Kidney (tissue), 14 donors: ENCODE measurements around the gene C6orf89. TPM values are rescaled to one million over a fixed set of nuclear protein-coding genes. Genes with fewer than 3 reads are reported as not detected.
A peak's percentile ranks its signal among the peaks of the same experiment; 100 is the strongest.

Experiments used
- DNase-seq, 5 donors: peaks; one replicate each; pipeline ENCODE4 v3.0.0-alpha.2; 2013 to 2020
- FAIRE-seq: peaks from 2 replicates; lab custom pipeline; 2012; peaks lifted over from hg19 to GRCh38; lab: Jason Lieb, UNC
- H3K27ac ChIP-seq, 2 donors: one replicate each; pipeline ENCODE4 v1.7.0; 2013; ENCODE audit warnings: low read depth in 2 of 2, low read length in 2 of 2, inconsistent platforms in 1 of 2
- H3K27me3 ChIP-seq: one replicate; pipeline ENCODE4 v1.7.1; 2013; ENCODE audit warnings: low read length, inconsistent platforms; ENCODE audit not compliant: control insufficient read depth, insufficient read depth
- H3K36me3 ChIP-seq, 3 donors: one replicate each; pipeline versions ENCODE4 v1.7.0 to v1.7.1; 2013; ENCODE audit warnings: low read length in 3 of 3, control low read depth in 1 of 3, inconsistent platforms in 1 of 3; ENCODE audit not compliant: insufficient read depth in 3 of 3, control insufficient read depth in 2 of 3
- H3K4me1 ChIP-seq, 3 donors: one replicate each; pipeline versions ENCODE4 v1.7.0 to v1.7.1; 2013; ENCODE audit warnings: low read length in 3 of 3, inconsistent platforms in 1 of 3, low read depth in 1 of 3; ENCODE audit not compliant: control insufficient read depth in 2 of 3, insufficient read depth in 2 of 3
- H3K4me3 ChIP-seq, 3 donors: one replicate each; pipeline versions ENCODE4 v1.7.0 to v1.8.1; 2013; ENCODE audit warnings: low read length in 3 of 3, control low read depth in 1 of 3, inconsistent platforms in 1 of 3
- H3K9ac ChIP-seq, 3 donors: one replicate each; pipeline versions ENCODE4 v1.7.0 to v1.7.1; 2013; ENCODE audit warnings: low read length in 3 of 3, control low read depth in 1 of 3, inconsistent platforms in 1 of 3
- H3K9me3 ChIP-seq, 3 donors: one replicate each; pipeline versions ENCODE4 v1.7.0 to v1.7.1; 2013; ENCODE audit warnings: low read length in 3 of 3, control low read depth in 1 of 3, inconsistent platforms in 1 of 3; ENCODE audit not compliant: control insufficient read depth in 2 of 3, insufficient read depth in 1 of 3
- intact Hi-C: fragments of 100-400 bp; cut with DNase I; formaldehyde crosslinking; loops from one replicate; pipeline ENCODE4 v1.11.1; 2022
- polyA plus RNA-seq: library from polyadenylated mRNA; stranded (reverse); fragments of 350-450 nt; fragmentation: Illumina TruSeq; extraction: RNeasy Lipid Tissue Mini Kit (QIAGEN cat#74804); gene quantifications from one replicate; pipeline ENCODE4 v1.2.3, GENCODE V29; 2014; ENCODE audit warnings: low read depth, low replicate concordance; ENCODE audit not compliant: insufficient read depth
- total RNA-seq: library from RNA; stranded (reverse); fragmentation: NEBNext Ultra II Directional; extraction: Animal tissue kit (Norgen Biotek cat#: 25700); gene quantifications from one replicate; pipeline ENCODE4 v1.2.1, GENCODE V29; 2021
- TF ChIP-seq, protein P1 (sequence below): IDR thresholded peaks from 3 replicates; pipeline ENCODE4 v1.5.1; 2012; ENCODE audit warnings: mild to moderate bottlenecking, moderate library complexity, borderline replicate concordance; ENCODE audit not compliant: insufficient read depth; ENCODE audit errors: extremely low read depth
- donor health status: control.
- donor health status: control.
- donor health status: control.
- donor health status: control.
- donor health status: control.
- donor health status: DM: yes; HTN: yes; CAD: no.
- donor health status: Normal renal cell carcinoma (clear cell type).

Gene C6orf89
- total and polyA plus RNA-seq, 2 donors from 2014 or later = 25.7 to 72.4 TPM

DNA sequence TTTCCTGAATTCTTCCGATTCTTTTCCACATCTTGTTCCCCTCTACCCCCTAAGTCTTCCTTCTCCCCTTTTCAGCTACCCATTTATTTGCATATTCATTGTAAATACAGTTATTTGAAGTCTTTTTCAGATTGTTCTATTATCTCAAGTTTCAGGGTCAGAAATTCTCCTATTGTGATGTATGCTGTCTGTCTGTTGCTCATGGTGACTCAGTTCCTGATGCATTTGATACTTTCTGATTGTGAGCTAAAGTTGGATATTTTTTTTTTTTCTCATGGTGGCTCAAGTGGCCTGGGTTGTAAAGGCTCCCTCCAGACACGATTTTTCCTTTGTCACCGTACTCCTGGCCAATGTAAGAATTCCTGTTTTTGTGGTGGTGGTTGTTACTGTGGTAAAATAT is 63.9 kb downstream of the C6orf89 start:
- FAIRE-seq (no peak), DNase-seq (no peak)
- H3K9ac ChIP-seq = no peak overlapping the region
- H3K27ac ChIP-seq = no peak overlapping the region
- H3K9me3 ChIP-seq = no peaks in the 10 kb centered on the region
- TF ChIP-seq, protein P1, sequence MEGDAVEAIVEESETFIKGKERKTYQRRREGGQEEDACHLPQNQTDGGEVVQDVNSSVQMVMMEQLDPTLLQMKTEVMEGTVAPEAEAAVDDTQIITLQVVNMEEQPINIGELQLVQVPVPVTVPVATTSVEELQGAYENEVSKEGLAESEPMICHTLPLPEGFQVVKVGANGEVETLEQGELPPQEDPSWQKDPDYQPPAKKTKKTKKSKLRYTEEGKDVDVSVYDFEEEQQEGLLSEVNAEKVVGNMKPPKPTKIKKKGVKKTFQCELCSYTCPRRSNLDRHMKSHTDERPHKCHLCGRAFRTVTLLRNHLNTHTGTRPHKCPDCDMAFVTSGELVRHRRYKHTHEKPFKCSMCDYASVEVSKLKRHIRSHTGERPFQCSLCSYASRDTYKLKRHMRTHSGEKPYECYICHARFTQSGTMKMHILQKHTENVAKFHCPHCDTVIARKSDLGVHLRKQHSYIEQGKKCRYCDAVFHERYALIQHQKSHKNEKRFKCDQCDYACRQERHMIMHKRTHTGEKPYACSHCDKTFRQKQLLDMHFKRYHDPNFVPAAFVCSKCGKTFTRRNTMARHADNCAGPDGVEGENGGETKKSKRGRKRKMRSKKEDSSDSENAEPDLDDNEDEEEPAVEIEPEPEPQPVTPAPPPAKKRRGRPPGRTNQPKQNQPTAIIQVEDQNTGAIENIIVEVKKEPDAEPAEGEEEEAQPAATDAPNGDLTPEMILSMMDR = no peak
- intact Hi-C loops = no loop called here
- no peaks in the 10 kb centered on the region for H3K4me1 ChIP-seq
- H3K4me3 ChIP-seq = no peak overlapping the region
- H3K36me3 ChIP-seq = no peaks in the 10 kb centered on the region
- no peaks in the 10 kb centered on the region for H3K27me3 ChIP-seq

DNA sequence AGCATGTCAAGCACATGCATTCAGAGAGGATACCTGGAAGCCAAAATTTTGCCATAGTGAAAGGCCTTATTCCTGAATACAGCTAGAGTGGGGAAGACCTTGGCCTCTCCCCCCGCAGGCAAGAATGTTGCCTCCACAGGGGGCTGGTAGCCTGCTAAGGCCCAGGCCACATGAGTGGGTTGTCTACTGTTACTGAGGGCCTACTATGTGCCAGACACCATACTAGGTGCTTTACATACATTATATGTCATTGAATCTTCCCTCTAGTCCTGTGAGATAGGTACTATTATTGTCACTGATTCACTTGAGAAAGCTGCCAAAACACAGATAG is 68.1 kb downstream of the C6orf89 start:
- Histone ChIP-seq H3K9ac (no peak overlapping the region), H3K36me3 (no peaks in the 10 kb centered on the region), H3K27ac (no peak overlapping the region), H3K4me1 (no peaks in the 10 kb centered on the region), H3K27me3 (no peaks in the 10 kb centered on the region), H3K9me3 (no peaks in the 10 kb centered on the region), H3K4me3 (no peak overlapping the region)
- intact Hi-C loops = no loop called here
- FAIRE-seq (no peak), DNase-seq (no peak)
- TF ChIP-seq, protein P1 = no peak

DNA sequence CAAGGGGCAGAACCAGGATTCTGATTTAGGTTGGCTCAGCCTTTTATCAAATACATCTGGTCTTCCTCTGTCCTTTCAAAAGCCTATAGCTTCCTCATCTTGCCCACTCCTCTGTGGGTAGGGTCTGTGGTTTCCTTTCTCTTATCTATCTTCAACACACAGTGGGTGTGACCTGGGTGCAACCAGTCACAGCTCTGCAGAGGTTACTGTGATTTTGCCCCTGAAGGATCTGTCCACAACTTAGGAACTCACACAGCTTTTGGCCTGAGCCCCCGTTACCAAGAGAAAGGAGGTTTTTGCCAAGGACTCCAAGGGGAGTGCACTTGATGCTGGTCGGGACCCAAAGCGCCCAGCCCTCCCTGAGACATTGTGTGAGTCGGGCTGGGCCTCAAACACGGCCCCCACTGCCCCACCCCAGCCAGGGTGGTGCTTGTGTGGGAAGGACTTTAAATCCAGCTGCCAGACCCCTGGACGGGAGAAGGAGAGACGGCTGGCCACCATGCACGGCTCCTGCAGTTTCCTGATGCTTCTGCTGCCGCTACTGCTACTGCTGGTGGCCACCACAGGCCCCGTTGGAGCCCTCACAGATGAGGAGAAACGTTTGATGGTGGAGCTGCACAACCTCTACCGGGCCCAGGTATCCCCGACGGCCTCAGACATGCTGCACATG is 68.6 kb downstream of the C6orf89 start, which contains the start of gene PI16:
Gene PI16, plus strand, starts transcription at position 477 of the 670 bp plus-strand sequence. Its CDS starts 23 bp downstream, at position 500.
- no peaks in the 10 kb centered on the region for H3K36me3 ChIP-seq
- no peaks in the 10 kb centered on the region for H3K4me1 ChIP-seq
- no peaks in the 10 kb centered on the region for H3K27me3 ChIP-seq
- DNase-seq = peak in 1 of 5 donors; percentile 63
- no peak within 1 kb of the TSS for H3K4me3 ChIP-seq
- FAIRE-seq = no peak
- intact Hi-C loops = no loop called here
- H3K9me3 ChIP-seq = no peaks in the 10 kb centered on the region
- no peak within 1 kb of the TSS for H3K9ac ChIP-seq
- no peak within 1 kb of the TSS for H3K27ac ChIP-seq
- TF ChIP-seq, protein P1 = no peak
